Renal pelvis (tissue), 12 donors: ENCODE results near the gene TTBK1. TPM values are rescaled to one million over a fixed set of nuclear protein-coding genes. Genes with fewer than 3 reads are reported as not detected.

Source experiments
- DNase-seq: peaks from one replicate; pipeline ENCODE4 v3.0.0-alpha.2; 2013
- long read RNA-seq, 16 experiments: transcript quantifications; one replicate each; lab custom pipeline, GENCODE V29; 2026
- polyA plus RNA-seq, 3 donors: library from polyadenylated mRNA; unstranded; fragments of 120-200 nt; gene quantifications; one replicate each; pipeline ENCODE4 v1.2.1, GENCODE V29; 2013; ENCODE audit not compliant: insufficient read length in 3 of 3

The TTBK1 gene
- polyA plus RNA-seq: under 1 TPM; 0.36 to 0.47 (median 0.43) TPM
- long read RNA-seq, donor 1: 0 reads
- long read RNA-seq, donor 2: 0 reads
- long read RNA-seq, donor 3: 0 reads
- long read RNA-seq, donor 4: 0 reads
- long read RNA-seq, donor 5: 0 reads
- long read RNA-seq, donor 6: 0 reads
- long read RNA-seq, donor 7: 0 reads
- long read RNA-seq, donor 8: 0 reads
- long read RNA-seq, donor 9: 0 reads
- long read RNA-seq, donor 10: 0 reads
- long read RNA-seq, donor 11: 0 reads
- long read RNA-seq, donor 12: 0 reads
- long read RNA-seq, donor 13: 0 reads
- long read RNA-seq, donor 14: 0 reads
- long read RNA-seq, donor 15: 0 reads
- long read RNA-seq, donor 16: 0 reads

- DNase-seq: no peak
Observed at GRCh38 chr6:43242908-43243663, at the start of gene TTBK1. Gene TTBK1, plus strand, starts transcription at chr6:43243481. Its CDS starts 3,180 bp downstream, at chr6:43246661.

- no peak for DNase-seq
Observed at GRCh38 chr6:43193929-43194328, 49.4 kb upstream of the TTBK1 start.

GRCh38 chr6:43196337-43196736, 46.9 kb upstream of the TTBK1 start:
- DNase-seq: no peak

GRCh38 chr6:43199912-43200311, 43.4 kb upstream of the TTBK1 start:
- no peak for DNase-seq

GRCh38 chr6:43200541-43200940, 42.7 kb upstream of the TTBK1 start:
- DNase-seq: no peak

- DNase-seq: no peak
Observed at GRCh38 chr6:43202451-43202850, 40.8 kb upstream of the TTBK1 start.

DNA sequence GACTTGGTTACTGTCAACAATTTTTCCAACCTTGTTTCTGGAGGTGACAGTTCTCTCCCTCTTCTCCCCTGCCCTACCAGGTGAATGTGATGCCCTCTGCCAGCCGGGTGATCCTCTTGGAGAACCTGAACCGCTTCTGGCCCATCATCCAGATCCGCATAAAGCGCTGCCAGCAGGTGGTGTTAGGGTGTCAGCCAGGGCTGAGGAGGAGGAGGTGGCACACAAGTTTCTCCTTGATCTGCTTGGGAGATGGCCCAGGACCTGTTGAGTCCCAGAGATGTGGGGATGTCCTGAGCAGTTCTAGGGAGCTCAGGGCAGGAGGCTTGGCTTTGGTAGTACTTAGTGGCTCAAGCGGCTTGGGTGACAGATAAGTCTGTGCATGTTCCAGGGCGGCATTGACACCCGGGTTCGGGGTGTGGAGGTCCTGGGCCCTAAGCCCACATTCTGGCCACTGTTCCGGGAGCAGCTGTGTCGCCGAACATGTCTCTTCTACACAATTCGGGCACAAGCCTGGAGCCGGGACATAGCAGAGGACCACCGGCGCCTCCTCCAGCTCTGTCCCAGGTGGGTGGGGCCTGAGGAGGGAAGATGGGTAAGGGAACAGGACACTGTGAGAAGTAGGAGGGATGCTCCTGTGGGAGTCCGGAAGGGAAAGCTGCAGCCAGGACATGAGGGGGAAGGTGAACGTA, 40.1 kb upstream of the TTBK1 start:
- DNase-seq: no peak

DNA sequence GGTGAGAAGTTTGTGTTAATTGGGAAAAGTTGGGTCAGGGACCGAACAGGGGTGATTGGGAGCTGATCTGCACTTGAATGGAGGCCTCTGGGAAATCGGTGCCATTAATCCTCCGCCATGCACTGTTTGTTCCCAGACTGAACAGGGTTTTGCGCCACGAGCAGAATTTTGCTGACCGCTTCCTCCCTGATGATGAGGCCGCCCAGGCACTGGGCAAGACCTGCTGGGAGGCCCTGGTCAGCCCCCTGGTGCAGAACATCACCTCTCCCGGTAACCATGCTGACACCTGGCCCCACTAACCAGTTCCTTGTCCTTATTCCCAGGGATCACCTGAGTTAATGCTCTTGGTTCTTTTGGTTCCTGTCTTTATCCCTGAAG, 39.6 kb upstream of the TTBK1 start:
- no peak for DNase-seq

DNA sequence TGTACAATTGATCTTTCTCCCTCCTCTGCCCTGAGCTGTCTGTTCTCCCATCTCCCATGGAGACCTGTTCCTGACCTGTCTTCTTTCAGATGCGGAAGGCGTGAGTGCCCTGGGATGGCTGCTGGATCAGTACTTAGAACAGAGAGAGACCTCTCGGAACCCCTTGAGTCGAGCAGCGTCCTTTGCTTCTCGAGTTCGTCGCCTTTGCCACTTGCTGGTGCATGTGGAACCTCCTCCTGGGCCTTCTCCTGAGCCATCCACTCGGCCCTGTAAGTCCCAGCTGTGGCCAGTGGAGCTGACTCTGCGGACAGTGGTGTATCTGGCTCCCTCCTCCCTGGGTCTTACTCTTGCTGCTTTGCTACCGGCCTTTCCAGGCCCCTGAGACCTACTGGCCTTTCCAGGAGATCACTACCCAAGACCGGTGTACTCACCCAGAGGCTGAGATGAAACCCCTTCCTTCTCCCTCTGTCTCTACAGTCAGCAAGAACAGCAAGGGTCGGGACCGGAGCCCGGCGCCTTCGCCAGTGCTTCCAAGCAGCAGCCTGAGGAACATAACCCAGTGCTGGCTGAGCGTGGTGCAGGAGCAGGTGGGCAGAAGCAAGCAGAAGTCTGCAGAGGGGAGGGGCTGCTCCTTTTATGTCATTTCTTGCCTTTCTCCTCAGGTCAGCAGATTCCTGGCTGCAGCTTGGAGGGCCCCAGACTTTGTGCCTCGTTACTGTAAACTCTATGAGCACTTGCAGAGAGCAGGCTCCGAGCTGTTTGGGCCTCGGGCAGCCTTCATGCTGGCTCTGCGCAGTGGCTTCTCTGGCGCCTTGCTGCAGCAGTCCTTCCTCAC, 38.8 kb upstream of the TTBK1 start:
- no peak for DNase-seq

DNA sequence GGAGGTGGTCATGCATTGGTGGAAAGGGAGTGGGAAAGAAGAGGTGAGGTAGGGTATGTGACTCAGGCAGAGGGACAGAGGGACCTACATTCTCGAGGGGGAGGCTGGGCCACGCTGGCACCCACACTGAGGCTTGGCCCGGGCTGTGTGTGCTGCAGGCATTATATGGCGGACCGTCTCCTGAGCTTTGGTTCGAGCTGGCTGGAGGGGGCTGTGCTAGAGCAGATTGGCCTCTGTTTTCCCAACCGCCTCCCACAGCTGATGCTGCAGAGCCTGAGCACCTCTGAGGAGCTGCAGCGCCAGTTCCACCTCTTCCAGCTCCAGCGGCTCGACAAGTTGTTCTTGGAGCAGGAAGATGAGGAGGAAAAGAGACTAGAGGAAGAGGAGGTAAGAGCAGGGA, 37.4 kb upstream of the TTBK1 start:
- no peak for DNase-seq

DNA sequence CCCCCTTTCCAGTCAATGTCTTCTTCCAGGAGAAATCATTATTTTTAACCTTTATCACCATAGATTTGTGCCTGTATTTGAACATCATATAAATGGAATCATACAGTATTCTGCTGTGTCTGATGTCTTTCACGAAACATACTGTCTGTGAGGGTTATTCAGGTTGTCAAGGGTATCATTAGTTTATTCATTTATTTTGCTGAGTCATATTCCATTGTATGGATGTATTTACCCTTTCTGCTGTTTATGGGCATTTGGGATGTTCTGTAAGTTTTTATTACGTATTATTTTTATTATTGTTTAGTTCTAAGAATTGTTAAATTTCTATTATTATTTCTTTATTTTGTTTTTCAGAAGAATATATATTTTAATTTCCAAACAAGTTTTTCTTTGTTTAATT, 36.0 kb upstream of the TTBK1 start:
- DNase-seq: no peak

DNA sequence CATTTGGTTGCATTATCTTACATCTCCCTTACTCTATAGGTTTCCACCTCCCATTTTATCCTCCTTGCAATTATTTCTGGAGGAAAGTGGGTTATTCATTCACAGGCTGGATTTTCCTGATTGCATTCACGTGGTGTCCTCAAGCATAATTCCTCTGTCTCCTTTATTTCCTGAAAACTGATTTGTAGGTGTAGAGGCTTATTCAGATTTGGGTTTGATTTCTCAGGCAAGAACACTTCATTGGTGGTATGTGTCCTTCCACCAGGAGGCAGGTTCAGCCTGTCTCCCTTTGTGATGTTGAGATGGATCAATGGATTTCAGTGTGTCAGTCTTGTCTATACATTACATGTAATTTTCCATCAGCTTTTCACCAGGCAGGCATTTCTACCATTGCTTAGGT, 31.3 kb upstream of the TTBK1 start:
- peak; percentile 16 for DNase-seq

DNA sequence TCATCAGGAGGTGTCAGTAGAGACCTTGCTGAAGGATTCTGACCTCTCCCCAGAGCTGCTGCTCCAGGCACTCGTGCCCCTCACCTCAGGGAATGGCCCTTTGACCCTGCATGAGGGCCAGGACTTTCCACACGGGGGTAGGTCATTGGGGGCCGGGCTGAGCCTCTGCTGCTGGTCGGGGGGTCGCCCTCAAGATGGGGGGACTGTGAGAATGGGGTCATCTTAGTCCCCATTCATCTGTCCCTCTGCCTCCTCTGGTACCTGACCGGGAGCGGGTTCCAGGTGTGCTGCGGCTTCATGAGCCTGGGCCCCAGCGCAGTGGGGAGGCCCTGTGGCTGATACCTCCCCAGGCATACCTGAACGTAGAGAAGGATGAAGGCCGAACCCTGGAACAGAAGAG, 29.9 kb upstream of the TTBK1 start:
- no peak for DNase-seq

DNA sequence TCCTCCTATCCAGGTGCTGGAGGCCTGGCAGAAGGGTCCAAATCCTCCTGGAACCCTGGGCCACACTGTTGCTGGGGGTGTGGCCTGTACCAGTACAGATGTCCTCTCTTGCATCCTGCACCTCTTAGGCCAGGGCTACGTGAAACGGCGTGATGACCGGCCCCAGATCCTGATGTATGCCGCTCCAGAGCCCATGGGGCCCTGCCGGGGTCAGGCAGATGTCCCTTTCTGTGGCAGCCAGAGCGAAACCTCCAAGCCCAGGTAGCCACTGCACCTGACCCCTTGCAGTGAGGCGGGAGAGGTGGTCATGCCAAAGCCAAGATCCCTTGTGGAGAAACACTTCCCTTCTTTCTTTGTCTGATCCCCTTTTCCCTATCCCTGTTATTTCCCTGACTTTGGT, 28.2 kb upstream of the TTBK1 start:
- DNase-seq: no peak

- DNase-seq: no peak
Observed at GRCh38 chr6:43216200-43216599, 27.1 kb upstream of the TTBK1 start.

GRCh38 chr6:43217351-43217750, 25.9 kb upstream of the TTBK1 start:
- no peak for DNase-seq

DNA sequence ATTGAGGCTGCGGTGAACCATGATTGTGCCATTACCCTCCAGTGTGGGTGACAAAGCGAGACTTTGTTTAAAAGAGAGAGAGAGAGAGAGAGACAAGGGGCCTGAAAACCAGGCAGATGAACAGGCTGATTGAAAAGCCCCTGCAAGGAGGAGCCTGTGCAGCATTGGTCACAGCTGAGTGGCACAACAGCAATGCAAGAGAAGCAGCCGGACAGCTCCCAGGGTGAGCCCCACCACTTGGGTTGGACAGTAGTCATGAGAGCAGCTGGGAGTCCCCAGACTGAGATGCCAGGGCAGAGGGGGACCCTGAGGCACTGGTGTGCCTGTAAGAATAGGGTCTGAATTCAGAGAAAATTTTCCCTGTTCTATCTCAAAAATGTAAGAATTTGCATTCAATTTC, 24.2 kb upstream of the TTBK1 start:
- DNase-seq: no peak

- DNase-seq: no peak
Observed at GRCh38 chr6:43219814-43220213, 23.5 kb upstream of the TTBK1 start.

GRCh38 chr6:43220439-43220951, 22.8 kb upstream of the TTBK1 start:
- DNase-seq: no peak

GRCh38 chr6:43221046-43221972, 22.0 kb upstream of the TTBK1 start:
- DNase-seq: no peak
